ENCODE results near the gene SMURF1. TPM values are rescaled to one million over a fixed set of nuclear protein-coding genes. Genes with fewer than 3 reads are reported as not detected.

Gene SMURF1
- total RNA-seq, 2 experiments from 2014 or later: 15.9 to 17.6 TPM

DNA sequence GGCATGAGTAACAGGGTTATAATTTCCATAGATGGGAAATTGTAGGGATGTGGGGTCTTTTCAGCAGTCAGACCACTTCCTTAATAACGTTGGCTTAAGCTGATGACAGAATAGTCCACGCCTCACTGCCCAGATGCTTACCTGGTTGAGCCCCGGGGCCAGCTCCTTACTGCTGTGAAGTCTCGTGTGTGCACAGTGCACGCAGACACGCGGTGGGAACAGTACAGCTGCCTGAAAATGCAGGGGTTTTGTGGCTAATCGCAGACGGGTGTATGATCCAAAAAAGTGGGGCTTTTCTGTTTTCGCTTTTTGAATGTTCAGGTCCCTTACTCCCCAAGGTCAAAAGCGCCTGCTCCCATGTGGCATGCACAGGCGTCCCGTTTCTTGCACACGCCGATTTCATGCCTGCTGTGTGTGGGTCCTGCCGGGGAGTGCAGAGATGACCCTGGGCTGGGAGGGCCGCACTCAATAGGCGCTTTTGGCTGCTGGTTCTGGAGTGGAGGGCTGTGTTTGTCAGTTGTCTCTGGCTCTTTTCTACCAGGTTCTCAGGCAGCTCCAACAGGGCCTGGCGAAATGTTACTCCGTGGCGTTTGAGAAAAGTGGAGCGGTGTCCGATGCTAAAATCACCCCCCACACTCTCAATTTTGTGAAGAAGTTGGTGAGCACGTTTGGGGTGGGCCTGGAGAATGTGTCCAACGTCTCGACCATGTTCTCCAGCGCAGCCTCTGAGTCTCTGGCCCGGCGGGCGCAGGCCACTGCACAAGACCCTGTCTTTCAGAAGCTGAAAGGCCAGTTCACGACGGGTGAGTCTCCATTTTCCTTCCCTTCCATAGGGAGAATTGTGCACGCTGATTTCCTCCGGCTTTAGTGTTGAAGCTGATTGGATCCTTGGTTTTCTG lies 149.6 kb downstream of the SMURF1 start:
- Mint-ChIP-seq H3K4me3 (no peak overlapping the region), H3K4me1 (peaks cover 13% of the 10 kb centered on the region), H3K9me3 (no peaks in the 10 kb centered on the region), H3K36me3 (ENCODE audit: low read depth) (peaks cover 62% of the 10 kb centered on the region), H3K27ac (no peak overlapping the region), H3K27me3 (no peaks in the 10 kb centered on the region)
- ChIA-PET POLR2A (no interaction called here), CTCF (interaction anchor here (1.3 kb wide), 1 partner anchor 321 kb away, joined by 3 read pairs; no protein-coding TSS in a partner anchor)
- DNase-seq: no peak

DNA sequence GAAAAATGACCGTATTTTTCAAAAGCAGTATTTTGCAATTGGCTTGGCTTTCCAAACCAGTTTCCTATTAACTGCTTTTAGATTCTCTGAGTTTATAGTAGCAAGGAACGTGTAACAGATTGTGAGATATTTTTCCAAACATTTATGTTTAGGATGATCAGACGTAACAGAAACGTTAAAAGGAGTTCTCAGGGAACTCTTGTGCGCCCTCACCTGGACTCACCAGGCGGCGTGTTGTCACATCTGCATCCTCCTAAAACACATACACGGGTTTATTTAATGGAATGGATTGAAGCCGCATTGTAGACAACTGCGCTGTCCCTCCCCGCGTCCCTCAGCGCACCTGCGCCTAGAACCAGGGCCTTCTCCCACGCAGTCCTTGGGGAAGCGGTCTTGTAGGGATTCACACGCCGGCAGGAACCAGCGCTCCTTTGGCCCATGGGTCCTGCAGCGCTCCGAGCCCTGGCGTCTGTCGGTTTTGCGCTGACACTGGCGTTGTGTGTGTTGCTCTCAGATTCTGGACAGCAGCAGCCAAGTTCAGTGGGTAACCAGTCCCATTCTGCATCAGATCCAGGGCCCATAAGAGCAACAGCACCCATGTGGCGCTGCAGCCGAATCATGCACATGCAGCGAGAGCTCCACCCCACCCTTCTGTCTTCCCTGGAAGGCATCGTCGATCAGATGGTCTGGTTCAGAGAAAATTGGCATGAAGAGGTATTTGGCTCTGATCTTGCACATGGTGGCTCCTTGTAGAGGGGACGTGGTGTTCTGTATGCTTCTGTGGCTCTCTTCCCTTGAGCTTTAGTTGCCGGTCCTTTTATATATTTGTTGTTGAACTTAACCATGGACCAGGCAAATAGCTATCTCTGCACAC lies 150.6 kb downstream of the SMURF1 start:
- Mint-ChIP-seq H3K36me3 (ENCODE audit: low read depth) (peaks cover 63% of the 10 kb centered on the region), H3K4me3 (no peak overlapping the region), H3K27me3 (no peaks in the 10 kb centered on the region), H3K9me3 (no peaks in the 10 kb centered on the region), H3K27ac (no peak overlapping the region), H3K4me1 (peaks cover 13% of the 10 kb centered on the region)
- CTCF ChIA-PET: interaction anchor here (1.3 kb wide), 1 partner anchor 322 kb away, joined by 3 read pairs; no protein-coding TSS in a partner anchor
- POLR2A ChIA-PET: no interaction called here
- no peak for DNase-seq

- H3K4me1 Mint-ChIP-seq: peaks cover 13% of the 10 kb centered on the region
- ChIA-PET POLR2A (no interaction called here), CTCF (no interaction called here)
- peaks cover 74% of the 10 kb centered on the region for H3K36me3 Mint-ChIP-seq (ENCODE audit: low read depth)
- no peak overlapping the region for H3K4me3 Mint-ChIP-seq
- no peak overlapping the region for H3K27ac Mint-ChIP-seq
- no peaks in the 10 kb centered on the region for H3K9me3 Mint-ChIP-seq
- no peak for DNase-seq
- H3K27me3 Mint-ChIP-seq: no peaks in the 10 kb centered on the region
These were observed 151.8 kb downstream of the SMURF1 start for GRCh38 chr7:98992076-98992475.

DNA sequence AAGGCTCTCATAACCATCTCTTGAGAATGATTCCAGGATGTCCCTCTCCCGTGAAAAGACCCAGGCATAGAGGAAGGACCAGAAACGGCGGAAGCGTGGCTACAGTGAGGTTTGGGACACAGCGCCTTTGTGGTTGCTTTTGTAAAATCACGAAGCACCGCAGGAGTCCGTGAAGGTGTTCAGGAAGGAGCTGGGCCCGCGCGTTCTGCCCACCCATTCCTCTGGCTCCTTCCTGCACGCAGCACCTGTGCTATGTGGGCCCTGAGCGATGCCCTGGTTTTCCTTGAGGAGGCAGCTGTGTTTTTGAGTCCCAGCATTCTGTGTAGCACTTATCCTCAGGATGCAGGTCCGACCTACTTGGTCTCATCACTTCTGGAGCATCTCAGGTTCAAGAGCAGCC lies 152.8 kb downstream of the SMURF1 start:
- POLR2A ChIA-PET: no interaction called here
- CTCF ChIA-PET: no interaction called here
- no peak overlapping the region for H3K4me3 Mint-ChIP-seq
- H3K36me3 Mint-ChIP-seq (ENCODE audit: low read depth): peaks cover 82% of the 10 kb centered on the region
- peaks cover 11% of the 10 kb centered on the region for H3K4me1 Mint-ChIP-seq
- no peak for DNase-seq
- H3K27ac Mint-ChIP-seq: no peak overlapping the region
- H3K27me3 Mint-ChIP-seq: no peaks in the 10 kb centered on the region
- peaks cover 1% of the 10 kb centered on the region for H3K9me3 Mint-ChIP-seq

DNA sequence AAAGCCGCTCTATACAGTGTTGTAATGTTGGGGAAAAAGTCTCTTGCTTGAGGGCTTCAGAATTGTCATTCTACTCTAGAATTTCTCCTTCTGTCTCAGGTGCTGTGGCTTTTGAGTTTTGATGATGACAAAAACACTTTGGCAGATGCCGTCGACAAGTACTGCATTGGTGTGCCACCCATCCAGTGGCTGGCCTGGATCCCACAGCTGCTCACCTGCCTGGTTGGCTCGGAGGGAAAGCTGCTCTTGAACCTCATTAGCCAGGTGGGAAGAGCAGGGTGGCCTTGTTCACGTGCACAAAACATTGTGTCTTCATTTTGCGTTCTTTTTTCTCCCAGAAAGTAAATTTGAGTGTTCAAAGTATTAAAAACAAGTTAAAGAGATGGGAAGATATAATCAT lies 153.6 kb downstream of the SMURF1 start:
- Mint-ChIP-seq H3K4me1 (peaks cover 3% of the 10 kb centered on the region), H3K27me3 (no peaks in the 10 kb centered on the region), H3K4me3 (no peak overlapping the region), H3K27ac (no peak overlapping the region), H3K9me3 (peaks cover 5% of the 10 kb centered on the region), H3K36me3 (ENCODE audit: low read depth) (peaks cover 82% of the 10 kb centered on the region)
- DNase-seq: no peak
- POLR2A ChIA-PET: no interaction called here
- CTCF ChIA-PET: no interaction called here

GRCh38 chr7:98988641-98989040 lies 155.3 kb downstream of the SMURF1 start:
- DNase-seq: no peak
- no peaks in the 10 kb centered on the region for H3K27me3 Mint-ChIP-seq
- peaks cover 3% of the 10 kb centered on the region for H3K4me1 Mint-ChIP-seq
- H3K36me3 Mint-ChIP-seq (ENCODE audit: low read depth): peaks cover 84% of the 10 kb centered on the region
- ChIA-PET CTCF (no interaction called here), POLR2A (no interaction called here)
- peaks cover 5% of the 10 kb centered on the region for H3K9me3 Mint-ChIP-seq
- no peak overlapping the region for H3K4me3 Mint-ChIP-seq
- no peak overlapping the region for H3K27ac Mint-ChIP-seq

- DNase-seq: no peak
- no peak overlapping the region for H3K27ac Mint-ChIP-seq
These were observed 158.0 kb downstream of the SMURF1 start for GRCh38 chr7:98985945-98986344.

DNA sequence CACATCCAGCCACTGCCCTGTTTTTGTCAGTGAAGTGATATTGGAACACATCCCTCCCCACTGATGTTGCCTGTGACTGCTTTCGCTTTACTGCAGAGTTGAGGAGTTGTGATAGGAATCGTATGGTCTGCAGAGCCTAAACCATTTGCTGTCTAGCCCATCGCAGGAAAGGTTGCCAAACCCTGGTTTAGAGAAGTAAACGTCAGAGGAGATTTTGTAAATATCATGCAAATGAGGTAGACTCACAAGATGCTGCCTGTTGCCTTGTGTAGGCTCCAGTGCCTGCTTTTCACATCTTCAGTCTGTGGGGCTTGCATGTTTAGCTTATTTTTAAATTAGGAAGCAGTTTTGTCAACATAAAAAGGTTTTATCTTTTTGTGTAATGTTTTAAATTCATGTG lies 158.5 kb downstream of the SMURF1 start:
- H3K27me3 Mint-ChIP-seq: no peaks in the 10 kb centered on the region
- POLR2A ChIA-PET: no interaction called here
- H3K4me3 Mint-ChIP-seq: no peak overlapping the region
- peaks cover 88% of the 10 kb centered on the region for H3K36me3 Mint-ChIP-seq (ENCODE audit: low read depth)
- no peak for DNase-seq
- no peaks in the 10 kb centered on the region for H3K4me1 Mint-ChIP-seq
- H3K9me3 Mint-ChIP-seq: peaks cover 5% of the 10 kb centered on the region
- H3K27ac Mint-ChIP-seq: no peak overlapping the region
- CTCF ChIA-PET: no interaction called here

More at GRCh38 chr7:98985945-98986344, 158.0 kb downstream of the SMURF1 start:
- Mint-ChIP-seq H3K27me3 (no peaks in the 10 kb centered on the region), H3K4me3 (no peak overlapping the region), H3K36me3 (ENCODE audit: low read depth) (peaks cover 86% of the 10 kb centered on the region), H3K9me3 (peaks cover 5% of the 10 kb centered on the region), H3K4me1 (no peaks in the 10 kb centered on the region)
- ChIA-PET CTCF (no interaction called here), POLR2A (no interaction called here)

GRCh38 chr7:98984126-98984525 lies 159.8 kb downstream of the SMURF1 start:
- H3K36me3 Mint-ChIP-seq (ENCODE audit: low read depth): peaks cover 89% of the 10 kb centered on the region
- H3K9me3 Mint-ChIP-seq: peaks cover 5% of the 10 kb centered on the region
- H3K4me1 Mint-ChIP-seq: no peaks in the 10 kb centered on the region
- CTCF ChIA-PET: interaction anchor here (0.6 kb wide), 1 partner anchor 66 kb away, joined by 4 read pairs; no protein-coding TSS in a partner anchor
- H3K27ac Mint-ChIP-seq: no peak overlapping the region
- POLR2A ChIA-PET: no interaction called here
- no peaks in the 10 kb centered on the region for H3K27me3 Mint-ChIP-seq
- no peak for DNase-seq
- no peak overlapping the region for H3K4me3 Mint-ChIP-seq

DNA sequence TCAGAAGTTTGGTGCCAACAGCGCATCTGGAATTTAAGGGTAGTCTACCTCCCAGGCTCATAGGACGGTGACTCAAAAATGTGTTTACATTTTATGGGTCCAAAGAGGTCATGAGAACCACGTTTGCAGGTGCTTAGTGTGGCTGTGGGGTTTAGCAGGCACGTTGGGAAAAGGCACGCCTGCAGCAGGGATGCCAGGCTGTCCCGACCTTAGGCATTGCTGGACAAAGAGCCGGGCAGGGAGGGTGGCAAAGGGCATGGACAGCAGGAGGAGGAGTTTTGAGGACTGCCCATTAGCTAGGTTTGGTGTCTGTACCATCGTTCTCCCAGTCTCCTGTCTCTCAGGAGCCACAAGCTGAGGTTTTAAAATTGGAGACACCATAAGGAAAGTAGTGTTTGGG lies 161.2 kb downstream of the SMURF1 start:
- peaks cover 86% of the 10 kb centered on the region for H3K36me3 Mint-ChIP-seq (ENCODE audit: low read depth)
- H3K27me3 Mint-ChIP-seq: no peaks in the 10 kb centered on the region
- H3K9me3 Mint-ChIP-seq: peaks cover 5% of the 10 kb centered on the region
- H3K4me3 Mint-ChIP-seq: no peak overlapping the region
- ChIA-PET POLR2A (no interaction called here), CTCF (no interaction called here)
- no peak overlapping the region for H3K27ac Mint-ChIP-seq
- no peak for DNase-seq
- no peaks in the 10 kb centered on the region for H3K4me1 Mint-ChIP-seq

DNA sequence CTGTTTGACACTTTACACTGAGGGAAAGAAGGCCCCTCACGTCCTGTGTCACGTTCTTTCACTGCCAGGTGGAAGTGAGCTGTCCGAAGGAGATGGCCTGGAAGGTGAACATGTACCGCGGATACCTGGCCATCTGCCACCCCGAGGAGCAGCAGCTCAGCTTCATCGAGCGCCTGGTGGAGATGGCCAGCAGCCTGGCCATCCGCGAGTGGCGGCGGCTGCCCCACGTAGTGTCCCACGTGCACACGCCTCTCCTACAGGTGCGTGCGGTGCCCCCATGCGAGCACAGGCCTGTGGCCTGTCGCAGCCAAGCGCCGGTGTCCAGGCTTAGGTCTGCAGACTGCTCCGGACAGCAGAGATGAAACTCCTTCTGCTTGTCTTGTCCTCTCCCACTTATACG lies 162.2 kb downstream of the SMURF1 start:
- no peaks in the 10 kb centered on the region for H3K27me3 Mint-ChIP-seq
- no peak for DNase-seq
- CTCF ChIA-PET: no interaction called here

GRCh38 chr7:98978672-98979071 lies 165.2 kb downstream of the SMURF1 start:
- peaks cover 80% of the 10 kb centered on the region for H3K36me3 Mint-ChIP-seq (ENCODE audit: low read depth)
- H3K9me3 Mint-ChIP-seq: no peaks in the 10 kb centered on the region
- no peaks in the 10 kb centered on the region for H3K4me1 Mint-ChIP-seq
- no peak for DNase-seq
- no peaks in the 10 kb centered on the region for H3K27me3 Mint-ChIP-seq
- ChIA-PET CTCF (no interaction called here), POLR2A (no interaction called here)
- no peak overlapping the region for H3K27ac Mint-ChIP-seq
- no peak overlapping the region for H3K4me3 Mint-ChIP-seq

More for the DNA sequence above, 162.2 kb downstream of the SMURF1 start:
- Mint-ChIP-seq H3K9me3 (peaks cover 5% of the 10 kb centered on the region), H3K4me3 (no peak overlapping the region), H3K4me1 (no peaks in the 10 kb centered on the region), H3K27ac (no peak overlapping the region), H3K36me3 (ENCODE audit: low read depth) (peaks cover 82% of the 10 kb centered on the region)
- POLR2A ChIA-PET: no interaction called here
